Activated T-helper 1 cell treated with anti-CD3 and anti-CD28 coated beads, Interleukin-2, amount 50 U/mL, for 16 hours (primary cell): ENCODE results near the gene CHMP2A.
"Not testable (repeated sequence)": the region's sequence is repeated elsewhere in the genome, so short reads cannot be mapped to it uniquely, and the experiment has no call there.

Experiments
- DNase-seq, 2 donors: peaks; one replicate each; pipeline ENCODE4 v3.0.0-alpha.2; 2020; ENCODE audit warnings: low read depth in 1 of 2, low spot score in 1 of 2

The CHMP2A gene

GRCh38 chr19:58513694-58514563 lies 41.0 kb downstream of the CHMP2A start:
- DNase-seq, result peak; percentile 86 to 93

GRCh38 chr19:58513213-58513693 lies 41.7 kb downstream of the CHMP2A start:
- no peak for DNase-seq

- no peak for DNase-seq
Measured at GRCh38 chr19:58511353-58512208, 43.3 kb downstream of the CHMP2A start, which contains the start of gene SLC27A5. Gene SLC27A5 (minus strand): TSS chr19:58511992. CDS start chr19:58511955, 37 bp downstream.

- DNase-seq, result no peak
Measured at GRCh38 chr19:58510084-58510862, 44.6 kb downstream of the CHMP2A start.

- no peak for DNase-seq
Measured at GRCh38 chr19:58509731-58510083, 45.2 kb downstream of the CHMP2A start.

GRCh38 chr19:58507602-58508223 lies 47.2 kb downstream of the CHMP2A start:
- not testable (repeated sequence) for DNase-seq
